B cell (primary cell): Measurements from ENCODE around the gene JMJD8.

Source experiments
- EZH2 ChIP-seq: IDR thresholded peaks from 2 replicates; pipeline ENCODE4 v1.6.1; 2012; ENCODE audit warnings: borderline replicate concordance, low read depth, mild to moderate bottlenecking, moderate library complexity, low read length; ENCODE audit not compliant: insufficient read depth, poor library complexity, severe bottlenecking
- TF ChIP-seq, protein P1 (sequence below): fragments of 200-600 bp; IDR thresholded peaks from one replicate; pipeline ENCODE4 v1.8.0; 2022; ENCODE audit warnings: antibody characterized with exemption, mild to moderate bottlenecking

- peak; percentile 95 for TF ChIP-seq EZH2
- TF ChIP-seq, protein P1, sequence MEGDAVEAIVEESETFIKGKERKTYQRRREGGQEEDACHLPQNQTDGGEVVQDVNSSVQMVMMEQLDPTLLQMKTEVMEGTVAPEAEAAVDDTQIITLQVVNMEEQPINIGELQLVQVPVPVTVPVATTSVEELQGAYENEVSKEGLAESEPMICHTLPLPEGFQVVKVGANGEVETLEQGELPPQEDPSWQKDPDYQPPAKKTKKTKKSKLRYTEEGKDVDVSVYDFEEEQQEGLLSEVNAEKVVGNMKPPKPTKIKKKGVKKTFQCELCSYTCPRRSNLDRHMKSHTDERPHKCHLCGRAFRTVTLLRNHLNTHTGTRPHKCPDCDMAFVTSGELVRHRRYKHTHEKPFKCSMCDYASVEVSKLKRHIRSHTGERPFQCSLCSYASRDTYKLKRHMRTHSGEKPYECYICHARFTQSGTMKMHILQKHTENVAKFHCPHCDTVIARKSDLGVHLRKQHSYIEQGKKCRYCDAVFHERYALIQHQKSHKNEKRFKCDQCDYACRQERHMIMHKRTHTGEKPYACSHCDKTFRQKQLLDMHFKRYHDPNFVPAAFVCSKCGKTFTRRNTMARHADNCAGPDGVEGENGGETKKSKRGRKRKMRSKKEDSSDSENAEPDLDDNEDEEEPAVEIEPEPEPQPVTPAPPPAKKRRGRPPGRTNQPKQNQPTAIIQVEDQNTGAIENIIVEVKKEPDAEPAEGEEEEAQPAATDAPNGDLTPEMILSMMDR: no peak
Observed at GRCh38 chr16:694187-694862, 10.2 kb upstream of the JMJD8 start.
